Stimulated activated CD8-positive, alpha-beta memory T cell treated with anti-CD3 and anti-CD28 coated beads, Interleukin-12 subunit alpha, Interleukin-12 subunit beta, amount 100 ng/mL, for 24 hours (primary cell): Measurements from ENCODE around the gene SMIM27.
A peak's percentile ranks its signal among the peaks of the same experiment; 100 is the strongest.

Experiments used
- DNase-seq: peaks from one replicate; pipeline ENCODE4 v3.0.0-alpha.2; 2020; ENCODE audit errors: extremely low read depth

Gene SMIM27

DNA sequence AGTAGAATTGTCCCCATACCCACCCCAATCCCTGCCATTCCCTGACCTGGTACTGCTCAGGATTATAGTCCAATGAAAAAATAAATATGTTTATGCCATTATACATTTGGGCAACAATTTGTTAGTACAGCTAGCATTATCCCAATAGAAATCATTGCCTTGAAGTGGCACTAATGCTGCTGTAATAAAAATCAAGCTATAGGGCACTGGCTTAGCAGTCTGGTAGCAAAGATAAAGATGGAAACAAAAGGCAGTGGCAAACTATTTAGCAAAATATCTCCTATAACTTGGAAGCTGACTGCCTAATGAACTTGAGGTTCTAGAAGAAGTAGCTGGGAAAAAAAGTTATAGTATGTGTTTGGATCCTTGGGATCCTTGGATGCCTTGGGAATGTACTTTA, 2.5 kb downstream of the SMIM27 start:
- DNase-seq, result no peak

DNA sequence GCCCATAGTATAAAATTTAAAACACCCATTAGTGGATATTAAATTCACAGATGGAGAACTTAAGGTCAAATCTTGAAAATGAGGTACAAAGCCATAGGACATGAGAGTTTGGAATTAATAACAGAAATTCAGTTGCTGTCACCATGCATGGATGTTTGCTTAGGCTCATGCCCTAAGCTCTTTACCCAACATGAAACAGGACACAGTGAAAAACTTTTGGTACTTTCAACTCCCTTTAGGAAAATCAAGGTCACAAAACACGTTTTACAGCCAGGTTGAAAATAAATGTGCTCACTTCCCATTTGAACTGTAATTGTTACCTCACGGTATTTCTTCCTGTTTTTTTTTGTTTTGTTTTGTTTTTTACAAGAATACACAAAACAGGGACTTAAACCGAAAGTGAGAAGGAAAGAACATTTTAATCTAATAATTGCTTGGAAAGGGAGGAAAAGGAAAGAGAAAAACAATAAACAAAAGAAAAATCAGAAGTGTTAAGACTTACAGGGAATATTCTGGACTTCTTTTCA, 6.3 kb downstream of the SMIM27 start:
- no peak for DNase-seq

DNA sequence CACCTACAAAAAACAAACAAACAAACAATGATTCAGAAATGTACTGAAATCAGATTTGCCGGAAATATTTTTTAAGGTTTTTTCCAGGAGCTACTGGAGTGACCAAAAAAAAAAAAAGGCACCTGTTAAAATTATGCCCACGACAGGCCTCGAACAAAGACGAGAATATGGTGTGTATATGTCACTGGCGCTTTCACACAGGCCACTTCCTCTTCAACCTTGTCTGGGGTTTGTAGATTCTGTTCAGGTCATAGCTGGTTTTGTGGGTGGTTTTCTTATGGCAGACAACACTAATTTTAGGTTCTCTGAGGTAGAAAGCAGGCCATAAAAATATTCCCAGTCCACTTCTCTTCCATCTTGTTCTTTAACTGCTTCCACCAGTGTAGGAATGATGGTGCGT, 13.8 kb downstream of the SMIM27 start:
- no peak for DNase-seq

DNA sequence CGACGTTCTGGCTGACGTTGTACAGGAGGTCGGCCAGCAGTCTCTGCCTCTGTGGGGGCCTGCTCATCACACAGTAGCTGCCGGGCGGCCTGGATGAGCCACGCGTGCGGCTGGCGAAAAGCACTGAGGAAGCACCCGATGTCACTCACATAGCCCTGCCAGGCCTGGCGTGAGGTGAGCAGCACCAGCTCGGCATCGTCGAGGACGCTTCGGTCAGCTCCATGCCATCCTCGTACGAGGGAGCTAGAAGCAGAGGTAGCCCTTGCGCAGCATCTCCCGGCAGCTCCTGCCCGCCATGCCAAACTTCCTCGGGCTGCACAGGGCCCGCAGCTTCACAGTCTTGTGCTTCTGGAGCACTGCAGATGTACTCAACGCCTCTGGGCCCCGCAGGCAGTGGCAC, 14.6 kb downstream of the SMIM27 start:
- DNase-seq, result no peak

DNA sequence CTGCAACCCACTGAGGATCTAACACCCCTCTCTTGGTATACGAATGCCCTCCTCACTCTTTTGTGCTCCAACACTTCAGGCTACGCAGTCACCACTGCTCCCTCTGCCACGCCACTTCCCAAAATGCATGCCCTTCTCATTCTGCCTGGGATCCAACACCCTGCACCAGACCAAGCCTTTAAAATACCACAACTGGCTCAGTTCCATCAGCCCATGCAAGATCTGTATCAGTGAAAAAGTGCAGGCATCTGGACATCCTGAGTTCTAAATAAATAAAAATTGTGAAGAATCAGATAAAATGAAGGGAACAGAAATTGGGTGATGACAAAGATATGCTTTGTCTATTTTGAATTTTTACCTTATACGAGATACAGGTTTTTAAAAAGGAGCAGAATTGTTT, 18.1 kb downstream of the SMIM27 start:
- no peak for DNase-seq

DNA sequence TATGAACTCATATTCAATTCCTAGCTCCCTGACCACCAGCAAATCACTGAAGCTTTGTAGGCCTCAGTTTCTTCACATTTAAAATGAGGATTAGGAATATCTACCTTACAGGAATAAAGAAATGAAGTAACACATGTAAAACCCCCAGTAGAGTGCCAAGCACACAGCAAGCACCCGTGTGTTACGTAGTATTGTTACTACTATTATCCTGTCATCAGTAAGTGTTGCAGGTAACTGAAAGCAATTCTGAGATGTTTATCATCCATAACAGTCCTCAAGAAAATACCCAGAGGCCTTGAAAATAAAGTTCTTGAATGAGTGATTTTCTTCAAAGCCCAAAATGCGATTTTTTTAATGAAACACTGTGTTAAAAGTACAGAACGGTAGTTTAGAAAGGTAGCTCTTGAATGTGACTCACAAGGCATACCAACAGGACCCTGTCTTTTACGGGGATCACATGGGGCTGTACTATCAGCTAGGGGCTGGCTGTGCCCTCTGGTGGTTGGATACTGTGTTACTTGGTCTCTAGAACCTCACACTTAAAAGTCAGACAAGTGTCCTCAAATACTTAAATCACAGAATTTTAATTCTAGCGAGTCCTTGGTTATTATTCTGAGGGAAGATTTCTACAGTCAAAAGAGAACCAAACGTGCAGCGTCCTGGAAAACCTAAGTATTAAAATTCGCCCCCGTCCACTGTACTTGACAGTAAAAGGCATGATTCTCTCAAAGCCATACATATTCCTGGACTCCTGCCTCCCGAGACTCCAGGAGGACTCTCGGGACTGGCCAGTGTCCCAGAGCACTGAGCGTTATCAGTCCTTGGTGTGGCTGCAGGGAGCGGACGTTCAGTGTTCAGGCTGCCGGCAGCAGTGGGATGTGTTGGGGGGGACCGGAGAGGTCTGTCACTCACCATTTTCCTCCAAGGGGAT, 20.1 kb downstream of the SMIM27 start:
- no peak for DNase-seq

DNA sequence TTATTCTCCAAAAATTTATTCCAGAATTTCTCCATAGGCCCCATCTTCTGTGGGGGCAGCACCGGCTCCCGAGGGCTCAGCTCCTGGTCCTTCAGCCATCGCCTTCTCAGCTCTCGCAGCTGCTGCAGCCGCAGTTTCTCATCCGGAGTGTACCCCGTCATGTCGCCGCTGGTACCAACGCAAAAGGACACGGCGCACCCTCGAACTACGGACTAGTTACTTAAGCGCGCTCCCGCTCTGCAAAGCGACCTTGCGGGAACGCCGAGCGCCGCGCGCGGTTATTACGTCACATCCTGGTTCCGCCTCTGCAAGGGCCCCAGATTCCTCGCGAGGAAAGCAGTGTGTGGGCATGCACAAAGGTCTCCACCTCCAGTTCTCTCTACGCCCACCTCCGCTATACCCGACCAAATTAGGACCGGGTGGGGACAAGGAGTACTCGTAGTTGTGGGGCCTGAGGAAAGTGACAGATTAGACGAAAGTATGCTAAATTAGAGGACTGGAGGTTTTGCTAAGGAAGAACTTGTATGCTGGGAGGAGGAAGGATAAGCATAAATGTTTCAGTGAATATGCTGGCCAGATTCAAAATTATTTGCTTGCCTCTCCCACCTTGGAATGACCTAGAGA, 20.9 kb downstream of the SMIM27 start, which contains the start of gene NDUFB6:
TSS of gene NDUFB6 (minus strand) at position 260 of the 624 bp plus-strand sequence. CDS start at position 161, 99 bp downstream.
- peak; percentile 86 for DNase-seq

DNA sequence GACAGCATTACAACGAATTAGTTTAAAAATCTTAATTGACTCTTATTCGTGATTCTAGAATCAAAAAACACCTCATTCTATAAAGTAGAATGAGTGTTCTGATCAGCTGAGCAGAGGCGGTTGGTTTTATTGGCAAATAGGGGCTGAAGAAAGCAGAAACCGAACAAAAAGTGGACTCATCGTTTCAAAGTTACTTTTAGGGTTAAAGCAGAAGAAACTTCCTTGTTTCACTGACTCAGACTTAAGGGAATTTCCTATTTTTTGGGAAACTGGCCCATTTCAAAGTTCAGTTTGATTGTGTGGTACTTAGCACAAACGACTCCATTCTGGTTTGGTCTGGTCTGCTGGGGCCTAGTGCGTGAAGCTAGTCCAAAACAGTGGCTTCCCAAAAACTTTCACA, 21.7 kb downstream of the SMIM27 start:
- no peak for DNase-seq

DNA sequence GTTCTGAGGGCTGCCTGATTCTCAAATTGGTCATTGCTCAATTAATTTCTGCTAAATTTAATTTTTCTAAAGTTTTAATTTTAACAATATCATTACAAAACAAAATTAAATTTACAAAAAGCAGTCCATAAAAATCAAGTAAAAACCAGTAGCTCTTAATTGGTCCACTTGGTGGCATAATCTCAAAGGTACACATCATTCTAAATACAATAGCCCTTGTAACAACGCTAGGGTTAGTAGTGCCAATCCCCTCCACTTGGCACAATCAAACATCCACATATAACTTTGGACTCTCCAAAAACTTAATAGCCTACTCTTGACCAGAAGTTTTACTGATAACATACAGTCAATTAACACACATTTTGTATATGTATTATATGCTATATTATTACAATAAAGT, 22.7 kb downstream of the SMIM27 start:
- no peak for DNase-seq

DNA sequence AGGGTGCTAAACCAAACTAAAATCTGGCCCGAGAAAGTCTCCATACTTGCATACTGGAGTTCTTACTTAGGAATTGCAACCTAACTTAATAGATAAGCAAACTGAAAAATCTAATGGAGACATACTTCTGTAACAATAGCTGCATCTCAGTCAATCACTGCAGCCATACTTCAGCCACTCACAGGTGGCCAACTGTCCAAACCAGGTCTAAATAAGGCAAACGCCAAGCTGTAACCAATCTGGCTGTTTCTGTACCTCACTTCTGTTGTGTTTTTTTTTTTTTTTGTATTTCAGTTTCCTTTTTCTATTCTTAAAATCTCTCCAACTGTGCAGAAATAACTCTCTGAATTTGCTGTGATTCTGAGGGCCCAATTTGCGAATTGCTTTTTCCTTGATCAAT, 25.2 kb downstream of the SMIM27 start:
- no peak for DNase-seq

DNA sequence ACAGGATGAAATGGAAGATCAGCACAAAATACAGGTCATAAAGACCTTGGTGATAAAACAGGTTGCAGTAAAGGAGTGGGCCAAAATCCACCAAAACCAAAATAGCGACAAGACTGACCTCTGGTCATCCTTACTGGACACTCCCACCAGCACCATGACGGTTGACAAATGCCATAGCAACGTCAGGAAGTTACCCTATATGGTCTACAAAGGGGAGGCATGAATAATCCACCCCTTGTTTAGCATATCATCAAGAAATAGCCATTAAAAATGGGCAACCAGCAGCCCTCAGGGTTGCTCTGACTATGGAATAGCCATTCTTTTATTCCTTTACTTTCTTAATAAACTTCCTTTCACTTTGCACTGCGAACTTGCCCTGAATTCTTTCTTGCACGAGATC, 26.8 kb downstream of the SMIM27 start:
- no peak for DNase-seq

DNA sequence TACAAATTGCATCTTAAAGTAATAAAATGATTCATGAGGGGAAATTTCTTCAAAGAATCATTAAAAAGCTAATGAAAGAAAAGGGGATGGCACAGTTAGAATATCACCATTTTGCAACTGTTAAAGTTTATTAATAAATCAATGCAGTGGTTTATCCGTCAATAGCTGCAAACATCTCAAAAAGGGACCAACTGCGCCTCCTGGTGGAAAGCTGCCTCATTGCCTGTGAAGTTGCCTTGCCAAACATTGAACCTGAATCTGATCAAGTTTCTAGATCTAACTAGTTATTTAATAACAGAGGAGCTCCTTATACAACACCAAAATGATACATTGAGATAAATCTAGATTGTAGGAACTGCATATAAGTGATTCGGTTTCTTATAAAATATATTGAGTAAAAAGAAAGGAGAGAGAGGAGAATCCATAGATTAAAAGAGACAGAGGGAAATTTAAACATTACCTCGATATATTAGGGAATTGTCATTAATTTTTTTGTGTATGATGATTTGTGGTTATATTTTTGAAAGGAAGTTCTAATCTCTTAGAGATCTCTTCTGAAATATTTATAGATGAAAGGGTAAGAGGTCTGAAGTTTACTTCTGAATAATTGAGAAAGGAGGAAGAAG, 27.7 kb downstream of the SMIM27 start:
- DNase-seq, result peak; percentile 38

DNA sequence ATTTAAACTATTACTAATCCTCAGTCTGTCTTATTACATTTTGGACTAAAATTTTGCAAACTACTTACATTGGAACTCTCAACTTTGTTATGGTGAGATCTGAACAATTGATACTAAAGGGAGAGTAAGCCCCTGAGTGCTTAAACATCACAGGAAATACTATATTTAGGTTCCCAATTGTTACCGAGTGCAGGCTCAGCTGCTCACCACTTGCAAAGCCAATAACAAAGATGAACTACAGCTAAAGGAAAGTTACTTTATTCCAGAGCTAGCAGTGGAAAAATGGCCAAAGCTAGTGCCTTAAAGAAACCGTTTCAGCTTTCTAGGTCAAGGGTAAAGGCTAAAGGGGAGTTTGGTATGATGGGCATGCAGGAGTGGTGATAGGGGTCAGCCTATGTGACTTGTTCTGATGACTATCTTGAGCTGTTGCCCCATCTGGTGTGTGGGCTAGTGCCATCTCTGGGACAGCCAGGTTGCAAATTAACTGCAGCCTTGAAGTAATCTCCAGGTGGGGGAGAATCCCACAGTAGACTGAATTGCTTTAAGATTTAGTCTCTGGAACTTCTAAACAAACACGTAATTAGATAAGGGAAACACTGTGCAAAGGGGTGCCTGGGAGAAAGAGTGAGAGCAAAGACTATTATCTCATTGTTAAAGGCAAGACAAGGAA, 28.6 kb downstream of the SMIM27 start:
- DNase-seq, result no peak

DNA sequence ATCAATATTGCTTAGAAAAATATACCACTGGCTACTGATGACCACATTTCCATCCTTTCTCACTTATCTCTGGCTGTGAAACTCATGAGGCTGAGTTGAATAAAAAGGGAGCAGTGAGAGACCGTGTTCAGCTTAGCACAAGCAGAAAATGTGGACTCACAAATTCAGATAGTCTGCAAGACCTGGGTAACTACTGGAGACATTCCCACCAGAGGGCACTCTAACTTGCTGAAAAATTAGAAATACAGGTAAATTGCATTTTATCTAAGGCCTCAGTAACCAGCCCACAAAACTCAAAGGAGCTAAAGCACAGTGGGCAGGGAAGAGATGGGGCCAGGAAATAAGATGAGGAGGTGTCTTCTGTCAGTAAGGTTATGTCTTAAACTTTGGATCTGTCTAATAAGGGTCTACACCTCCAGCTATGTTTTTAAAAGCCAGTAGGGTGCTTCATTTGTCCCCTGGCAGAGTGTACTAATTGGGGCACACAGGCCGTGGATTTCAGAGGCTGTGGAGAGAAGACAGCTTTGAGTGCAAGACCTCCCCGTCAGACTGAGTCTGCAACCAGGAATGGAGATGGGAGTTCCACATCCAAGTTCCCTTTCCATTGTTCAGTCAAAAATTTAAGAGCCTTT, 29.5 kb downstream of the SMIM27 start:
- no peak for DNase-seq

DNA sequence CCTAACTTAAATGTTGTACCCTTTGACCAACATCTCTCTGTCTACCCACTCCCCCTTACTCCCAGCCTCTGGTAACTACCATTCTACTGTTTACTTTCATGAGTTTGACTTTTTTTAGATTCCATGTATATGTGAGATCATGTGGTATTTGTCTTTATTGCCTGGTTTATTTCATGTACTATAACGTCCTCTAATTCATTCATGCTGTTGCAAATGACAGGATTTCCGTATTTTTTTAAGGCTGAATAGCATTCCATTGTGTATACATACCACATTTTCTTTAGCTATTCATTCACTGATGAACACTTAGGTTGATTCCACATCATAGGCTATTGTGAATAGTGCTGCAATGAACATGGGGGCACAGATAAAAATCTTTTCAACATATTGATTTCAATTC, 32.7 kb downstream of the SMIM27 start:
- no peak for DNase-seq

DNA sequence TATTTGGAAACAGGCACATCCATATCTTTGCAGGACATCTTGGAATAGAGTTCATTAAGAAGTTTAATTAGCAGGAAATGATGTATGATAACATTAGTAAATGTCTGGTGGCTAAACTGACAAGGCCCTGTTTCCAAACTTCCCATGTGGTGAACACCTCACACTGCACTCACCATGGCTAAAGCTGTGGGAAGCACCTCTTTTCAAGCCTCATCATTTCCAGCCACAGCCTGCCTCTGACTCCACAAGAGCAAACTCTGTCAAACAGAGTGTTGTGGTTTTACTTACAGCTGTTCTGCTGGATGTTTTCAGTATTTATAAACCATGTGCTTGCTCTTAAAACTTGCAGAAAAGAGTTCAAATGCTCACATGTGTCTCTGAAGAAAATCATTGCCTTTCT, 35.8 kb downstream of the SMIM27 start:
- DNase-seq, result no peak

DNA sequence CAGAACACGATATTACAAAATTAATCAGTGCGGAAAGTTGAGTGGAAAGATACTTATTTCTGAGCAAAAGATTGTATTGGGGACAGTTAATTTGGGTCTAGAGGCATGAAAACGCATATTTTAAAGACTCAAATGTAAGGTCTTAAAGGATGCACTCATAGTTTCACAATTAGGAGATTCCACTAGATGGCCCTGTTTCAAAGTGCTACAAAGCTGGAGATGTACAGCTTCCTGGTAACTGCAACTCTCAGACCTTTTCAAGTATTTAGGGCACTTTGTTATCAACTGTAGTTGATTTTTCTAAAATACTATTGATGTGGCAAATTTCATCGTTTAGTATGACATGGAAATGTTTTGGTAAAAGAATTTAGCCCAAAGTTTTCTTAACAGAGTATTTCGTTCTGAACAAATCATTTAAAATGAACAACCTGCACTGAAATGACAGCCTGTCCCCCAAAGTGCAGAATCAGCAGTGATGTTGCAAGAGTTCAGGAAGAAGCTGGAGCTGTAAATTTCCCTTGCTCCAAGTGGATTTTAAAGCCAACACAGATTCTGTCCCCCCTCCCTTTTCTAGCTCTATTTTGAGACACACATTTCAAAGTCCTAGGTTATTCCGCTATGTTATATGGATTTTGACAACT, 37.1 kb downstream of the SMIM27 start:
- no peak for DNase-seq

DNA sequence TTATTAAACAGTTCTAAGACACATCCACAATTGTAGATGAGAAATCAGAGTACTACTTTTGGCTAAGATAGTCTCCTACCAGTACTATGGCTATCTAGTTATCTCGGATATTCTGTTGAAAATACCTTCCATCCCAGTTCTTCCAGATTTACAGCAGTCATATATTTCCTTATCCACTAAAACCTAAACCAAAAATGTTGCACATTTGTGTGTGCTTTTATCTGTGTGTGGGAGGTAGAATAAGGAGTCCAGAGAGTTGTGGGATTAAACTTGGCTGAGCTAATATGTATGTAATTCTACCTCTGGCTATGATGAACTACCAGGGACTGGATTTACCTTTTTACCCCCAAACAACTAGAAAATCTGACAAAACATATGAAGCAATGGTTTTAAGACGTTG, 38.3 kb downstream of the SMIM27 start:
- no peak for DNase-seq

DNA sequence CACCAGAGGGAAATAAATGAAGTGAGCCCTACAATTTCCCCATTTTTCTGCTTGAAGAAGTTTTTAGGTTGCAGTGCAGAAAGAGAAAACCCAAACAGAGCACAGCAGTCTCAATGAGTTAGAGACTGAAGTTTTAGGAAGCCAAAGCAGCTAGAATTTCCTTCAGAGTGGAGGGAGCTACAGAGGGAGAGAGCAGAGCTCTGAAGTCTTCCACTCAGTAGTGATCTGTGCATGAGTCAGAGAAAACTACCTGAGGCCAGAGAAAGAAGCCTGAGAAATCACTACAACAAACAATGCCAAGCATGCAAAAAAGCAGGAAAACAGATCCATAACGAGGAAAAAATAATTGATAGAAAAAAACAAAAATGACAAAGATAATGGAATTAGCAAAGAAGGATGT, 38.8 kb downstream of the SMIM27 start:
- DNase-seq, result no peak

DNA sequence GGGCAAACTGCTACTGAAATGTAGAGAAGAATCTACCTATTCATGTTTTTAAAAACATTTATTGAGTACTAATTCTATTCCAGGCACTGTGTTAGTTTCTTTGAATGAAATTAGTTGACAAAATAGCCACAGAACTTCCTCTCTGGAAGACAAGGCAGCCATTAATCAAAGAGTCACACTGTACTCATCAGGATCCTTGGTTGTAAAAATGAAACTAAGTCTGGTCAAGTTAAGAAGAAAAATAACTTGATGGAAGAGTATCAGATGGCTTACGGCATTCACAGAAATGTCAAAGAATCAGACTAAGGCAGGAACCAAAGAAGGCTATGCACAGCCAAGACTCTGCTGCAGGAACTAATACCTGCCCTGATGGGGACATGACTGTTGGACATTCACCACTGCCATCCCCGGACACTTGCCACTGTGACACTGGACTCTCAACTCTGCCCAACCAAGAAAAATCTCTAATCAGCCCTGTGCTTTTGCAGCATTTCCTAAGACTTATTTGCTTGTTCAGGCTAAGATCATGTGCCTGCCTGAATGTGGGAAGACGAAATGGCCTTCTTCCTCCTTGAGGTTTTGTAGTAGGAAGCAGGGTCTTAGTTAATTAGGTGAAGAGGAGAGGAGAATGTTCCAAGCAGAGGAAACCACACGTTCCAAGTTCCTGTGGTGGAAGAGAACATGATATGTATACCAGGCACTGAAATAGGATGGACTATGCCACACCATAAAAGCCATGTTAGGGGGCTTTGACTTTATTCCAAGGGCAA, 44.2 kb downstream of the SMIM27 start:
- no peak for DNase-seq
